GM23338 (cell line): ENCODE measurements around the gene AMBRA1.

Experiments used
- CREB1 ChIP-seq: fragments of 250-450 bp; sonication (Bioruptor Pico); IDR thresholded peaks from 2 replicates; pipeline ENCODE4 v1.5.0; 2020; ENCODE audit warnings: low read depth, mild to moderate bottlenecking, moderate library complexity
- ETS1 ChIP-seq: IDR thresholded peaks from 2 replicates; pipeline ENCODE4 v1.6.1; 2016; ENCODE audit warnings: antibody characterized with exemption
- EZH2 ChIP-seq: fragments of 200-600 bp; sonication (generic); IDR thresholded peaks from one replicate; pipeline ENCODE4 v1.8.0; 2017; ENCODE audit warnings: antibody characterized with exemption, mild to moderate bottlenecking, low read depth; ENCODE audit not compliant: unreplicated experiment
- EZH2phosphoT487 ChIP-seq: fragments of 200-600 bp; sonication (generic); IDR thresholded peaks from one replicate; pipeline ENCODE4 v1.8.1; 2018; ENCODE audit warnings: antibody characterized with exemption; ENCODE audit not compliant: unreplicated experiment
- JUNB ChIP-seq: IDR thresholded peaks from one replicate; pipeline ENCODE4 v1.6.1; 2016; ENCODE audit warnings: antibody characterized with exemption; ENCODE audit not compliant: unreplicated experiment
- NANOG ChIP-seq: IDR thresholded peaks from 2 replicates; pipeline ENCODE4 v1.6.1; 2016; ENCODE audit warnings: antibody characterized with exemption, borderline replicate concordance
- POLR2AphosphoS5 ChIP-seq: IDR thresholded peaks from 2 replicates; pipeline ENCODE4 v1.6.1; 2016; ENCODE audit warnings: antibody characterized with exemption, low read depth
- REST ChIP-seq: IDR thresholded peaks from one replicate; pipeline ENCODE4 v1.6.1; 2018; ENCODE audit warnings: antibody characterized with exemption; ENCODE audit not compliant: unreplicated experiment
- STAT1 ChIP-seq: IDR thresholded peaks from one replicate; pipeline ENCODE4 v1.6.1; 2016; ENCODE audit warnings: antibody characterized with exemption; ENCODE audit not compliant: unreplicated experiment
- ZNF114 ChIP-seq: fragments of 250-450 bp; sonication (Bioruptor Pico); IDR thresholded peaks from 2 replicates; pipeline ENCODE4 v1.5.0; 2020; ENCODE audit warnings: mild to moderate bottlenecking, moderate library complexity
- ZNF331 ChIP-seq: fragments of 250-450 bp; sonication (Bioruptor Pico); IDR thresholded peaks from 2 replicates; pipeline ENCODE4 v1.5.0; 2020; ENCODE audit warnings: low read depth, mild to moderate bottlenecking, moderate library complexity
- ZNF462 ChIP-seq: fragments of 250-450 bp; sonication (Bioruptor Pico); IDR thresholded peaks from 2 replicates; pipeline ENCODE4 v1.5.0; 2020; ENCODE audit warnings: mild to moderate bottlenecking, moderate library complexity
- TF ChIP-seq, protein P1 (sequence below), 2 experiments: fragments of 200-600 bp in 1 of 2; sonication (generic) in 1 of 2; conservative IDR thresholded peaks; 2 replicates each; pipeline versions ENCODE4 v1.5.1 to v1.6.1; 2016 to 2017; ENCODE audit warnings: antibody characterized with exemption in 2 of 2, low read depth in 2 of 2, mild to moderate bottlenecking in 2 of 2, moderate library complexity in 1 of 2

- TF ChIP-seq POLR2AphosphoS5 (no peak), ETS1 (no peak), REST (no peak), EZH2phosphoT487 (no peak), EZH2 (no peak), JUNB (no peak), CREB1 (CRISPR knock-in tag) (no peak), NANOG (no peak), ZNF331 (CRISPR knock-in tag) (no peak), ZNF462 (CRISPR knock-in tag) (no peak), STAT1 (no peak), ZNF114 (CRISPR knock-in tag) (no peak)
- TF ChIP-seq, protein P1, sequence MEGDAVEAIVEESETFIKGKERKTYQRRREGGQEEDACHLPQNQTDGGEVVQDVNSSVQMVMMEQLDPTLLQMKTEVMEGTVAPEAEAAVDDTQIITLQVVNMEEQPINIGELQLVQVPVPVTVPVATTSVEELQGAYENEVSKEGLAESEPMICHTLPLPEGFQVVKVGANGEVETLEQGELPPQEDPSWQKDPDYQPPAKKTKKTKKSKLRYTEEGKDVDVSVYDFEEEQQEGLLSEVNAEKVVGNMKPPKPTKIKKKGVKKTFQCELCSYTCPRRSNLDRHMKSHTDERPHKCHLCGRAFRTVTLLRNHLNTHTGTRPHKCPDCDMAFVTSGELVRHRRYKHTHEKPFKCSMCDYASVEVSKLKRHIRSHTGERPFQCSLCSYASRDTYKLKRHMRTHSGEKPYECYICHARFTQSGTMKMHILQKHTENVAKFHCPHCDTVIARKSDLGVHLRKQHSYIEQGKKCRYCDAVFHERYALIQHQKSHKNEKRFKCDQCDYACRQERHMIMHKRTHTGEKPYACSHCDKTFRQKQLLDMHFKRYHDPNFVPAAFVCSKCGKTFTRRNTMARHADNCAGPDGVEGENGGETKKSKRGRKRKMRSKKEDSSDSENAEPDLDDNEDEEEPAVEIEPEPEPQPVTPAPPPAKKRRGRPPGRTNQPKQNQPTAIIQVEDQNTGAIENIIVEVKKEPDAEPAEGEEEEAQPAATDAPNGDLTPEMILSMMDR (conservative IDR thresholded peaks at IDR 0.05; ENCODE audit: low read depth in 2 of 2): no peak
These were observed 135.3 kb downstream of the AMBRA1 start for GRCh38 chr11:46458491-46458890.
